ENCODE data around the gene FAM187B. TPM values are rescaled to one million over a fixed set of nuclear protein-coding genes. Genes with fewer than 3 reads are reported as not detected.

FAM187B gene
- total and polyA plus RNA-seq, 2 of the 8 experiments (the other 6 are each of a cell fraction or from before 2014, with no cell fraction given): not detected

GRCh38 chr19:35241417-35241816, 12.9 kb upstream of the FAM187B start:
- Histone ChIP-seq H2BK15ac (ENCODE audit: low read length) (no peak overlapping the region), H4K8ac (ENCODE audit: extremely low read depth, insufficient read depth, low read length) (no peak overlapping the region), H4K20me1 (replicated peaks in 1 of 2; ENCODE audit: control insufficient read depth in 1 of 2, insufficient read depth in 2 of 2, low read length in 2 of 2) (no peaks in the 10 kb centered on the region), H3K14ac (ENCODE audit: insufficient read length) (no peak overlapping the region), H2AK5ac (ENCODE audit: low read depth, low read length) (no peak overlapping the region), H2BK20ac (ENCODE audit: low read length) (no peak overlapping the region), H2BK12ac (ENCODE audit: low read depth, low read length) (no peak overlapping the region), H3K18ac (ENCODE audit: extremely low read depth, low read length) (no peak overlapping the region), H3K36me3 (ENCODE audit: control insufficient read depth in 2 of 4, insufficient read depth in 4 of 4, low read length in 3 of 4) (no peaks in the 10 kb centered on the region), H3K27ac (ENCODE audit: low read depth, low read length) (no peak overlapping the region), H2BK5ac (ENCODE audit: low read depth, low read length) (no peak overlapping the region), H3K79me1 (ENCODE audit: low read depth, low read length) (no peaks in the 10 kb centered on the region), H3K4me2 (ENCODE audit: insufficient read depth in 1 of 2, low read depth in 2 of 2, low read length in 2 of 2) (no peak overlapping the region), H3K56ac (replicated peaks; ENCODE audit: insufficient read length, low read depth, low read length) (no peak overlapping the region), H3K23ac (ENCODE audit: insufficient read length) (no peak overlapping the region), H3K9me3 (ENCODE audit: insufficient read depth in 2 of 2, low read depth in 1 of 2, low read length in 1 of 2) (peaks cover 9 to 14% of the 10 kb centered on the region in 2 experiments; a peak in 3 of 4 replicates), H2AFZ (ENCODE audit: low read length) (no peak overlapping the region), H3K4me3 (ENCODE audit: extremely low read depth in 1 of 4, insufficient read depth in 2 of 4, low read depth in 3 of 4, low read length in 4 of 4) (no peak overlapping the region), H3K4me1 (replicated peaks in 1 of 4; ENCODE audit: control insufficient read depth in 3 of 4, insufficient read depth in 4 of 4, low read length in 3 of 4) (no peaks in the 10 kb centered on the region), H4K91ac (replicated peaks; ENCODE audit: insufficient read length, low read length) (no peak overlapping the region), H3K23me2 (ENCODE audit: low read depth, low read length) (no peaks in the 10 kb centered on the region), H4K5ac (ENCODE audit: insufficient read length, low read depth, low read length) (no peak overlapping the region), H3K79me2 (ENCODE audit: control insufficient read depth in 1 of 2, insufficient read depth in 2 of 2, low read length in 2 of 2) (no peaks in the 10 kb centered on the region), H3K9ac (replicated peaks in 1 of 4; ENCODE audit: extremely low read depth in 1 of 4, low read depth in 3 of 4, low read length in 3 of 4) (no peak overlapping the region), H3K4ac (replicated peaks; ENCODE audit: insufficient read length, low read depth, low read length) (no peak overlapping the region), H2BK120ac (replicated peaks; ENCODE audit: low read depth, low read length) (no peak overlapping the region), H3K27me3 (replicated peaks in 1 of 4; ENCODE audit: control insufficient read depth in 3 of 4, extremely low read depth in 1 of 4, insufficient read depth in 3 of 4, low read length in 3 of 4) (0 out of 7 replicates have a peak, but pooled peaks cover 0 to 1% (median 0%) of the 10 kb centered on the region in 4 experiments)
- FAIRE-seq (no peak), DNase-seq (ENCODE audit: low read depth in 1 of 2, low spot score in 2 of 2) (no peak)
- ChIA-PET POLR2A (ENCODE audit: partially characterized antibody) (interaction anchor here (1.4 kb wide), 2 partner anchors 9 to 186 kb away, joined by 3 to 5 read pairs; no protein-coding TSS in a partner anchor), CTCF (ENCODE audit: partially characterized antibody) (interaction anchor here (0.6 to 5.7 kb wide), 7 partner anchors 14 to 446 kb away, joined by 3 to 16 read pairs (median 3); partner anchors contain the start of genes FAM187B and LGI4)
- WGBS, 2 experiments (ENCODE audit: extremely low coverage in 1 of 2, insufficient coverage in 1 of 2, insufficient read length in 1 of 2, insufficient replicate concordance in 2 of 2, low coverage in 1 of 2, low lambda C conversion rate in 2 of 2, missing lambda C conversion rate in 1 of 2): 88% methylated on average over 1 of the region's 1 CpG; no CpG with 5 or more reads in 1 of the 2 experiments
- TF ChIP-seq SP4 (IDR thresholded peaks at IDR 0.05; ENCODE audit: low read length): no peak
- no peak for TF ChIP-seq ATF3 (IDR thresholded peaks at IDR 0.05; ENCODE audit: insufficient read depth, low read depth, low read length)
- no peak for TF ChIP-seq RBBP5 (IDR thresholded peaks at IDR 0.05; ENCODE audit: borderline replicate concordance, low read depth, low read length)
- TF ChIP-seq CREB1 (IDR thresholded peaks at IDR 0.05): no peak
- no peak for TF ChIP-seq POLR2AphosphoS5 (IDR thresholded peaks at IDR 0.05; ENCODE audit: low read depth, low read length)
- TF ChIP-seq USF2 (IDR thresholded peaks at IDR 0.05; ENCODE audit: low read length): no peak
- no peak for TF ChIP-seq TCF12 (IDR thresholded peaks at IDR 0.05; ENCODE audit: low read depth, low read length)
- TF ChIP-seq CTCF (IDR thresholded peaks at IDR 0.05; ENCODE audit: control extremely low read depth in 1 of 3, insufficient read depth in 1 of 3, low read depth in 1 of 3, low read length in 3 of 3): no peak
- no peak for TF ChIP-seq SAP30 (IDR thresholded peaks at IDR 0.05; ENCODE audit: insufficient read depth, insufficient replicate concordance, low read length)
- no peak for TF ChIP-seq ASH2L (IDR thresholded peaks at IDR 0.05; ENCODE audit: low read length)
